HEK293 (cell line): ENCODE results near the gene TP53BP2.

ENCODE experiments used
- ZNF37A ChIP-seq: fragments of 450-650 bp; IDR thresholded peaks from 2 replicates; pipeline ENCODE4 v1.5.1; 2018; ENCODE audit warnings: missing biosample characterization, missing genetic modification characterization
- TF ChIP-seq, protein P1 (sequence below): fragments of 450-650 bp; formaldehyde crosslinking; IDR thresholded peaks from 2 replicates; pipeline ENCODE4 v1.5.1; 2016; ENCODE audit warnings: missing biosample characterization, missing genetic modification characterization
- TF ChIP-seq, protein P2 (sequence below): fragments of 450-650 bp; formaldehyde crosslinking; IDR thresholded peaks from 2 replicates; pipeline ENCODE4 v1.5.1; 2016; ENCODE audit warnings: missing biosample characterization, missing genetic modification characterization

DNA sequence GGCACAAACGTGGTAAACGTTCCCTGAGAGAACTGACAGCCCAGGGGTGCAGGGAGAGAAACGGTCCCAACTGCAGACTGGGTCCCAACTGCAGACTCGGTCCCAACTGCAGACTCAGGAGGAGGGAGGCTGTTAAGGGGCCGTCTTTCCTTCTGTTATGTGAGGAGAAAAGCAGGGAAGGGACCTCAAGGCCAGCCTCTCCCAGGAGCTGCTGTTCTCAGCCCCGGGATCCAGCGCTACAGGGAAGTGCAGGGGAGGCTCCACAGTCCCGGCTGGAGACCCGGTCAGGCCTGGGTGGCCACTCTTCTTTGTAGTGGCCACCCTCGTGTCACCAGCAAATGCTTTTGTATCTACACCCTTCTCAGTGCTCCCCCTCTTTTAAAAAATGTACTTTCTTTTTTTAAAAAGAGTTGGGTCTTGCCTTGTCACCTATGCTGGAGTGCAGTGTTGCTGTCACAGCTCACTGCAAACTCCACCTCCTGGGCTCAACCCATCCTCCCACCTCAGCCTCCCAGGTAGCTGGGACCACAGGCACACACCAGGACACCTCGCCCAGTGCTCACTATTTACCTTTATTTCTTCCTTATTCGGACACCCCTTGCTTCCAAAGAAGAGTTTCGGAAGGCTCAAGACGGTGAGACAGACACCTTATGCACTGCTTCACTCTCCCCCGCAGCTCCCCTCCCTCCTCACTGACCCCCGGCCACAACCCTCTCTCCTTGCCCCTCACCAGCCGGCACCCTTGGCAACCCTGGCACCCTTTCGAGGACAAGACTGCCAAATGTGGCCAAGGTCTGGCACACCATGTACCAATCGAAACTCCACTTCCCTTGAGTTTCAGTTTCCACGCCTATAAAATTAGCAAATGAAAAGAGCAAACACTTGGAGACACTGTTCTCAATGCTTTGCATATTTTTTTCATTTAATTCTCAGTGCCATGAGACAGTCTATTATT lies 111.6 kb downstream of the TP53BP2 start:
- TF ChIP-seq ZNF37A (tag by site-specific recombination) = no peak
- TF ChIP-seq, protein P1, sequence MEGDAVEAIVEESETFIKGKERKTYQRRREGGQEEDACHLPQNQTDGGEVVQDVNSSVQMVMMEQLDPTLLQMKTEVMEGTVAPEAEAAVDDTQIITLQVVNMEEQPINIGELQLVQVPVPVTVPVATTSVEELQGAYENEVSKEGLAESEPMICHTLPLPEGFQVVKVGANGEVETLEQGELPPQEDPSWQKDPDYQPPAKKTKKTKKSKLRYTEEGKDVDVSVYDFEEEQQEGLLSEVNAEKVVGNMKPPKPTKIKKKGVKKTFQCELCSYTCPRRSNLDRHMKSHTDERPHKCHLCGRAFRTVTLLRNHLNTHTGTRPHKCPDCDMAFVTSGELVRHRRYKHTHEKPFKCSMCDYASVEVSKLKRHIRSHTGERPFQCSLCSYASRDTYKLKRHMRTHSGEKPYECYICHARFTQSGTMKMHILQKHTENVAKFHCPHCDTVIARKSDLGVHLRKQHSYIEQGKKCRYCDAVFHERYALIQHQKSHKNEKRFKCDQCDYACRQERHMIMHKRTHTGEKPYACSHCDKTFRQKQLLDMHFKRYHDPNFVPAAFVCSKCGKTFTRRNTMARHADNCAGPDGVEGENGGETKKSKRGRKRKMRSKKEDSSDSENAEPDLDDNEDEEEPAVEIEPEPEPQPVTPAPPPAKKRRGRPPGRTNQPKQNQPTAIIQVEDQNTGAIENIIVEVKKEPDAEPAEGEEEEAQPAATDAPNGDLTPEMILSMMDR (tag by site-specific recombination) = no peak
- TF ChIP-seq, protein P2, sequence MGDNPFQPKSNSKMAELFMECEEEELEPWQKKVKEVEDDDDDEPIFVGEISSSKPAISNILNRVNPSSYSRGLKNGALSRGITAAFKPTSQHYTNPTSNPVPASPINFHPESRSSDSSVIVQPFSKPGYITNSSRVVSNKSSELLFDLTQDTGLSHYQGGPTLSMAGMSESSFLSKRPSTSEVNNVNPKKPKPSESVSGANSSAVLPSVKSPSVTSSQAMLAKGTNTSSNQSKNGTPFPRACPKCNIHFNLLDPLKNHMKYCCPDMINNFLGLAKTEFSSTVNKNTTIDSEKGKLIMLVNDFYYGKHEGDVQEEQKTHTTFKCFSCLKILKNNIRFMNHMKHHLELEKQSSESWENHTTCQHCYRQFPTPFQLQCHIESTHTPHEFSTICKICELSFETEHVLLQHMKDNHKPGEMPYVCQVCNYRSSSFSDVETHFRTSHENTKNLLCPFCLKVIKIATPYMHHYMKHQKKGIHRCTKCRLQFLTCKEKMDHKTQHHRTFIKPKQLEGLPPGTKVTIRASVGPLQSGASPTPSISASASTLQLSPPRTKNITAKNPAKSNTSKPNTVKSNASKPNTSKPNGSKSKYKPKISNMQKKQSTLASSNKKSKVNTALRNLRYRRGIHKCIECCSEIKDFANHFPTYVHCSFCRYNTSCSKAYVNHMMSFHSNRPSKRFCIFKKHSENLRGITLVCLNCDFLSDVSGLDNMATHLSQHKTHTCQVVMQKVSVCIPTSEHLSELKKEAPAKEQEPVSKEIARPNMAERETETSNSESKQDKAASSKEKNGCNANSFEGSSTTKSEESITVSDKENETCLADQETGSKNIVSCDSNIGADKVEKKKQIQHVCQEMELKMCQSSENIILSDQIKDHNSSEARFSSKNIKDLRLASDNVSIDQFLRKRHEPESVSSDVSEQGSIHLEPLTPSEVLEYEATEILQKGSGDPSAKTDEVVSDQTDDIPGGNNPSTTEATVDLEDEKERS = no peak
